Psoas muscle (tissue), 8 donors: ENCODE data around the gene OS9. TPM values are rescaled to one million over a fixed set of nuclear protein-coding genes. Genes with fewer than 3 reads are reported as not detected.

Source experiments
- ATAC-seq, 4 donors: fragments of 200-7000 bp; cut with Tn5 transposase; one replicate each; pipeline ENCODE4 v1.9.1; 2020; ENCODE audit warnings: moderate library complexity in 3 of 4, mild to moderate bottlenecking in 2 of 4
- DNase-seq, 2 donors: peaks; one replicate each; pipeline ENCODE4 v3.0.0-alpha.2; 2020
- H3K27ac ChIP-seq: fragments of 200-600 bp; one replicate; pipeline ENCODE4 v1.8.0; 2022
- H3K27me3 ChIP-seq, 3 donors: fragments of 200-600 bp in 1 of 3; one replicate each; pipeline versions ENCODE4 v1.6.1 to v1.8.0; 2013 to 2022; ENCODE audit warnings: low read length in 2 of 3, mild to moderate bottlenecking in 2 of 3, moderate library complexity in 1 of 3; ENCODE audit not compliant: insufficient read depth in 3 of 3
- H3K36me3 ChIP-seq, 2 donors: fragments of 200-600 bp in 1 of 2; one replicate each; pipeline versions ENCODE4 v1.6.1 to v1.8.0; 2013 to 2022; ENCODE audit warnings: low read depth in 1 of 2, mild to moderate bottlenecking in 1 of 2, moderate library complexity in 1 of 2; ENCODE audit not compliant: insufficient read depth in 1 of 2
- H3K4me1 ChIP-seq: fragments of 200-600 bp; one replicate; pipeline ENCODE4 v1.8.0; 2022
- H3K4me3 ChIP-seq: fragments of 200-600 bp; one replicate; pipeline ENCODE4 v1.8.0; 2022; ENCODE audit warnings: mild to moderate bottlenecking
- H3K9me3 ChIP-seq: fragments of 200-600 bp; one replicate; pipeline ENCODE4 v1.8.0; 2022
- CTCF ChIP-seq: fragments of 200-600 bp; IDR thresholded peaks from one replicate; pipeline ENCODE4 v1.8.0; 2022; ENCODE audit warnings: antibody characterized with exemption
- WGBS, 3 donors: extraction: QIAGEN DNeasy Blood & Tissue Kit; methylation state at CpG; one replicate each; pipeline versions ENCODE4 v1.1.6 to v1.1.7; 2013; 5-methylcytosine and 5-hydroxymethylcytosine counted together
- intact Hi-C, 2 donors: fragments of 100-400 bp; cut with DNase I; formaldehyde crosslinking; loops; one replicate each; pipeline versions ENCODE4 v1.11.0 to v1.14.2; 2022
- polyA plus RNA-seq, 3 donors: library from polyadenylated mRNA; stranded (reverse); fragments of 200-250 nt; gene quantifications; one replicate each; pipeline ENCODE4 v1.2.3, GENCODE V29; 2013
- total RNA-seq, 4 donors: library from RNA; stranded (reverse); fragmentation: NEBNext Ultra II Directional in 2 of 4; extraction: Animal tissue kit (Norgen Biotek cat#: 25700) in 2 of 4; gene quantifications; one replicate each; pipeline versions ENCODE4 v1.2.1 to v1.2.4, GENCODE V29; 2021 to 2023
- donor health status: healthy with polysubstance abuse.
- donor health status: DM: no; HTN: no; CAD: no; lungs with moderate emphysema.
- donor health status: Bipolar disorder and iron deficiency.
- donor health status: healthy.
- donor health status: DM: yes; HTN: yes; CAD: no.
- donor health status: DM: no; HTN: no; CAD: no.
- donor health status: DM: no; HTN: no; CAD: no.
- donor health status: DM: yes; HTN: yes; CAD: no.

Gene OS9
- total and polyA plus RNA-seq, 7 donors, result 53.0 to 76.4 (median 63.8) TPM

- ATAC-seq (no peak), DNase-seq (no peak)
- no peaks in the 10 kb centered on the region for H3K9me3 ChIP-seq
- H3K36me3 ChIP-seq, result peaks cover 3 to 86% of the 10 kb centered on the region in 2 donors
- intact Hi-C loops, result no loop called here
- no peaks in the 10 kb centered on the region for H3K27me3 ChIP-seq
- no peaks in the 10 kb centered on the region for H3K4me1 ChIP-seq
- H3K27ac ChIP-seq, result no peak overlapping the region
- no peak overlapping the region for H3K4me3 ChIP-seq
- TF ChIP-seq CTCF, result no peak
- 87 to 98% (median 97%) methylated on average over 4 of the region's 4 CpGs for WGBS, 3 donors
Measured at GRCh38 chr12:57716305-57716704, 22.4 kb downstream of the OS9 start.

- no peak overlapping the region for H3K4me3 ChIP-seq
- no peak for TF ChIP-seq CTCF
- ATAC-seq, result no peak
- 95 to 98% (median 97%) methylated on average over 5 of the region's 5 CpGs for WGBS, 3 donors
- no peaks in the 10 kb centered on the region for H3K4me1 ChIP-seq
- intact Hi-C loops, result no loop called here
- peaks cover 3 to 86% of the 10 kb centered on the region in 2 donors for H3K36me3 ChIP-seq
- H3K27ac ChIP-seq, result no peak overlapping the region
- DNase-seq, result no peak
- no peaks in the 10 kb centered on the region for H3K27me3 ChIP-seq
- H3K9me3 ChIP-seq, result no peaks in the 10 kb centered on the region
Measured at GRCh38 chr12:57717131-57717530, 23.2 kb downstream of the OS9 start.

- no peaks in the 10 kb centered on the region for H3K27me3 ChIP-seq
Measured at GRCh38 chr12:57717846-57718640, 24.1 kb downstream of the OS9 start.

GRCh38 chr12:57718641-57719528 lies 25.0 kb downstream of the OS9 start:
- peaks cover 0 to 1% (median 0%) of the 10 kb centered on the region in 3 donors for H3K27me3 ChIP-seq
- H3K36me3 ChIP-seq, result peaks cover 0 to 77% of the 10 kb centered on the region in 2 donors
- no peak overlapping the region for H3K4me3 ChIP-seq
- DNase-seq (no peak), ATAC-seq (no peak)
- TF ChIP-seq CTCF, result no peak
- intact Hi-C loops, result no loop called here
- H3K27ac ChIP-seq, result no peak overlapping the region
- no peaks in the 10 kb centered on the region for H3K4me1 ChIP-seq
- H3K9me3 ChIP-seq, result no peaks in the 10 kb centered on the region
- 94 to 98% (median 95%) methylated on average over 15 of the region's 15 CpGs for WGBS, 3 donors

More at GRCh38 chr12:57717846-57718640, 24.1 kb downstream of the OS9 start:
- intact Hi-C loops, result no loop called here
- H3K4me3 ChIP-seq, result no peak overlapping the region
- WGBS, 3 donors, result 93 to 94% (median 94%) methylated on average over 22 of the region's 22 CpGs
- DNase-seq (no peak), ATAC-seq (no peak)
- TF ChIP-seq CTCF, result no peak
- no peak overlapping the region for H3K27ac ChIP-seq
- no peaks in the 10 kb centered on the region for H3K9me3 ChIP-seq
- peaks cover 0 to 78% of the 10 kb centered on the region in 2 donors for H3K36me3 ChIP-seq
- no peaks in the 10 kb centered on the region for H3K4me1 ChIP-seq
